GM19043 (cell line): ENCODE measurements around the gene UBE2G2.

Experiments used
- ATAC-seq: cut with Tn5 transposase; IDR thresholded peaks from one replicate; pipeline ENCODE4 v1.9.1; 2021; ENCODE audit warnings: low read depth; ENCODE audit not compliant: unreplicated experiment

Gene UBE2G2

DNA sequence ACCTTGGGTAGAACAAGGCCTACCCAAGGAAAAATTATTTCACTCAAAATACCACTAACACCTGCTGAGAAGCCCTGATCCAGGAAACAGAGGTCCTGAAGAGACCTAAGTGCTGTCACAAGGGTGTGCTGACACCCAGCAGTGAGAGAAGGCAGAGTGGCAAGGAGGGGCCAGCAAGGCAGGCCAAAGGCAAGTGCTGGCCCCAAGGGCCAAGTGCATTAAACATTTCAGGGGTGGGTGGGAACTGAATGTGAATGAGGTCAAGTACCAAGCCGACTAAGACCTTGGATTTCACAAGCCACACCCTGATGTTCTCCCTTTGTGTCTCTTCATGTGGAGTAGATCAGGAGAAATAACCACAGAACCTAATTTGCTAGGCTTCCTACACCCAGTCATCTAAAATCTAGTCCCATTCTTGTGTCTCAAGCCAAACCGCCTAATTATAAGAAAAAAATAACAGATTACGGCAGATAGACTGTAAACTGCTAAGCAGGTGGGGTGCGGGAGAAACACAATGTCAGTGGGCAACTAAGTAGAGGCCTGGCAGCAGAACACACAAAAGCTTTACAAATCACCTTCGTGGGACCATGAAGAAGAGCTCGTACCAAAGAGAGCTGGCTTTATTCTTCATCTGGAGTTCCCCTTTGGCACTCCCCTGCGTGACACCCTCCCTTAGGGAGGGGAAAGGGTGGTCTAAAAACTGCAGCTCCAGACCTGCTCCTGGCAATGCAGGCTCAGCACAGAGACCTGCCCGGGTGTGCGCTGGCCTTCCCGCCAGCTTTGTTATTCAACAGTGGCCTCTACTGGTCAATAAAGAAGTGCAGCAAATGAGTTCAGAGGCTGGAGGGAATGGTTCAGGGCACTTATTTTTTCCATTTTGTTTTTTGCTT, 8.7 kb downstream of the UBE2G2 start:
- peak; percentile 51 for ATAC-seq

DNA sequence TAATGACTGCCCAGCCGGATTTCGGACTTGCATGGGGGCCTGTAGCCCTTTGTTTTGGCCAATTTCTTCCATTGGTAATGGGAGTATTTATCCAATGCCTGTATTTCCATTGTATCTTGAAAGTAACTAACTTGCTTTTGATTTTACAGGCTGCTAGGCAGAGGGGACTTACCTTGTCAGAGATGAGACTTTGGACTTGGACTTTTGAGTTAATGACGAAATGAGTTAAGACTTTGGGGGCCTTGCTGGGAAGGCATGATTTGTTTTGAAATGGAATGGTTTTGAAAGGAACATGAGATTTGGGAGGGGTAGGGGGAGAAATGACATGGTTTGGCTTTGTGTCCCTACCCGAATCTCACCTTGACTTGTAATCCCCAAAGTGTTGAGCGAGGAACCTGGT, 9.6 kb downstream of the UBE2G2 start:
- ATAC-seq, result no peak

DNA sequence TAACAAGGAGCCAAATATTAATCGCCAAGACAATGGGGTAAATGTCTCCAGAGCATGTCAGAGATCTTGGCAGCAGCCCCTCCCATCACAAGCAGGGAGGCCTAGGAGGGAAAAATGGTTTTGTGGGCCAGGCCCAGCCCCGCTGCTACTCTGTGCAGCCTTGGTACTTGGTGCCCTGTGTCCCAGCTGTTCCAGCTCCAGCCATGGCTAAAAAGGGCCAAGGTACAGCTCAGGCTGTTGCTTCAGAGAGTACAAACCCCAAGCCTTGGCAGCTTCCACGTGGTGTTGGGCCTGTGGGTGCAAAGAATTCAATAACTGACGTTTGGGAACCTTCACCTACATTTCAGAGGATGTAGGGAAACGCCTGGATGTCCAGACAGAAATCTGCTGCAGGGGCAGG, 10.4 kb downstream of the UBE2G2 start:
- ATAC-seq, result no peak

DNA sequence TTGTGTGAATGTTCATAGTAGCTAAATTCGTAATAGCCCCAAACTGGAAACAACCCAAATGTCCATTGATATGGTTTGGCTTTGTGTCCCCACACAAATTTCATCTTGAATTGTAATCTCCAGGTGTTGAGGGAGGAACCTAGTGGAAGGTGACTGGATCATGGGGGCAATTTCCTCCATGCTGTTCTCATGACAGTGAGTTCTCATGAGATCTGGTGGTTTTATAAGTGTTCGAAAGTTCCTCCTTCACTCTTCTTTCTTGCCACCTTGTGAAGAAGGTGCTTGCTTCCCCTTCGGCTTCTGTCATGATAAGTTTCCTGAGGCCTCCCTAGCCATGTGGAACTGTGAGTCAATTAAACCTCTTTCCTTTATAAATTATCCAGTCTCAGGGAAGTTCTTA, 11.3 kb downstream of the UBE2G2 start:
- ATAC-seq, result no peak

DNA sequence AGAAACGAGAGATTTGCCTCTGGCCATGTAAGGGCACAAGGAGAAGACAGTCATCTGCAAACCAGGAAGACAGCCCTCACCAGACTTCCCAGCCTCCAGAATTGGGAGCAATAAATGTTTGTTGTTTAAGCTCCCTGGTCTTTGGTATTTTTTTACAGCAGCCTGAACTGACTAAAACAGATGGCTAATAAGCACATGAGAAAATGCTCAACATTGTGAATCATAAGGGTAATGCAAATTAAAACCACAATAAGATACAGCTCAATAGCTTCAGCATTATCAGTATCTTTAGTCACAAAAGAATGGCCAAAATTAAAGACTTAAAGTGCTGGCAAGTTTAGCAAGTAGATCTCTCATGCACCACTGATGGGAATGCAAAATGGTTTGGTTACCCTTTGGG, 11.7 kb downstream of the UBE2G2 start:
- ATAC-seq, result no peak

DNA sequence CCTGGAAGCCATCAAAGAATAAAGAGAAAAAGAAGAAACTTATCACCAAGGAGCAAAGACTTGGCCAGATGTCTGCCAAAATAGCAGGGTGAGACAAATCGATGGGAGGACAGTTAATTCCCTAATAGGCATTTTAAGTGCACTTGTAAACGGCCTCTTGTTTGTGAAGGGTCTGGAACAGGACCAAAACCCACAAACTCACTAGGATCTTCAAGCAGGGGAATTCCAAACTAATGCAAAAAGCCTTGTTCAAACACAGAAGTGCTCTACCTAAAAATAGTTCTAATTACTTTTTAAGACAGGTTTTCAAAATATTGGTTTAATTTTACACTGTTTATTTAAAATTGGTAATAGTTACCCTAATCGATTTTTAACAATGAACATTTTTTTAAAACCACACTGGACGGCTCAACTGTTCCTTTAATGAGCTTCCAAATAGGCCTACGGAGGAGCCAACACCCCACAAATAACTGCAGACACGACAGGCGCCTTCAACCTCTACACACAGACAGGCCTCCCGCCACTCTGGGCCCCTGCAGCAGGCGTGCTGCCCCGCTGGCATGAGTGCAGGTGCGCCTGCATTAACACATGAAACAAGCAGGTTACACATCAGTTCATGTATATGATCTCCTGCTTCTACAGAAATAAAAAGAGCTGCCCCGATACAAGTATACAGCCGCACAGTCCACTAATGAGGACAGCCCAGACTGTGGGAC, 15.8 kb downstream of the UBE2G2 start:
- no peak for ATAC-seq

DNA sequence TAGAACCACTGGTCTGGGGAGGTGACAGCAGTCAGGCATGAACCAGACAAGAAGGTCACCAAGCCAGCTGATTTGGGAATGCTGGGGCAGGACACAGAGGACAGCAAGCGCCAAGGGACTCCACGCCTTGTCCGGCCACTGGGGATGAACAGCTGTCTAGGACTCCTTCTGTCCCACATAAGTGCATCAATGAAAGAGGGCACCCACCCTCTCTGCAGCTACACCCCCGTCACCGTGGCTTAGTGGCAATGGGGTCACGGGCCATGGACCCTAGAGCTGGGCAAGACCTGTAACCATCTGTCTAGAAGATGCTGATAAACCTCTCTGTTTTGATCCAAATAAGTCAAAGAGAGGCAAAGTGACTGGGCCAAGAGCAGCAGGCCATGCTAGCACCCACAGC, 16.8 kb downstream of the UBE2G2 start:
- no peak for ATAC-seq

DNA sequence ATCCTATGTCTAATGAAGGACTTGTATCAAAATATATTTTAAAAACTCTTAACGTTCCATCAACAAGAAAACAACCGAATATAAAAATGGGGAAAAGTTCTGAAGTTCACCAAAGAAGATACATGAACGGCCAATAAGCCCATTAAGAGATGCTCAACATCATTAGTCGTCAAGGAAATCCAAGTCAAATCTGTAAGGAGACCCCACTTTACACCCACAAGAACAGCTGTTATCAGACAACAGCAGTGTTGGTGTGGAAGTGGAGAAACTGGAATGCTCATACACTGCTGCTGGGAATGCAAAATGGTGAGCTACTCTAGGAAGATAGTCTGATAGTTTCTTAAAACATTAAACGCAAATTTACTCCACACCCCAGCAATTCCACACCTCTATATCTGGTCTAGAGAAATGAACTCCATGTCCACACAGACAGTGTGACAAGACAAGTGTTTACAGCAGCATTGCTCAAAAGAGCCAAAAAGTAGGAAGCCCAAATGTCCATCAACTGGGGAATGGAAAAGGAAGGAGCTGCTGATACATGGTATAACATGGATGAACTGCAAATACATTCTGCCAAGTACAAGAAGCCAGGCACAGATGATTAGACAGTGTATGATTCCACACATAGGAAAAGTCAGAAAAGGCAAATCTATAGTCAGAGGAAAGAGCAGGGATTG, 18.5 kb downstream of the UBE2G2 start:
- ATAC-seq, result no peak

DNA sequence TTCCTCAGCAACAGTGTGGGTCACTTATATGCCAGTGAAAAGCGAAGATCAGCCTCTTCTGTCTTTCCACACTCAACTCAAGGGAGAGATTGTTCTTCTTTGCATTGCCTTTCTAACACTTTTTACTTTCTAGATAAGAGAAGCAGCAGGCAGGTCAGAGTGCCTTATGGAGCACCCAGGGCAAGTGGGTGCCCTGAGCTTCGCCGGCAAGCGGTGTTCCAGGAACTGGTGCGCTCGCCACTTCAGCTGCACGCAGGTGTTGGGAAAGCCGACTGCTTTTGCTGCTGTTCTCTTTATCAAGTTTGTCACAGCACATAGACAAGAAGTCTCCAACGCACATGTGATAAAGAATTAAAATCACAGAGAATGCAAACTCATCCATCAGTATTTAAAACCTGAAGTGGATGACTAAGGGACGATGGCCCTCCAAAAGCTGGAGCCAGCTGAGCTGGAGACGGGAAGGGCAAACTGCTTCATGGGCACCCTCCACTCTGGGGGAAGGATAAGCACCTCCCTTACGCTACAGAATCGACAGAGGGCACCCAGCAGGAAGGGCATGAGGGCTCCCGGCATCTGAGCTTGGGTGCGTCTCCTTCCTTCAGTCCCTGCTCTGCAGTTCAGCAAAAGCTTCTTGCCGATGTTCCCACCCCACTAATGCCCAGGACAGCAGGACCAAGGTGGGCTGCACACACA, 20.7 kb downstream of the UBE2G2 start:
- no peak for ATAC-seq

DNA sequence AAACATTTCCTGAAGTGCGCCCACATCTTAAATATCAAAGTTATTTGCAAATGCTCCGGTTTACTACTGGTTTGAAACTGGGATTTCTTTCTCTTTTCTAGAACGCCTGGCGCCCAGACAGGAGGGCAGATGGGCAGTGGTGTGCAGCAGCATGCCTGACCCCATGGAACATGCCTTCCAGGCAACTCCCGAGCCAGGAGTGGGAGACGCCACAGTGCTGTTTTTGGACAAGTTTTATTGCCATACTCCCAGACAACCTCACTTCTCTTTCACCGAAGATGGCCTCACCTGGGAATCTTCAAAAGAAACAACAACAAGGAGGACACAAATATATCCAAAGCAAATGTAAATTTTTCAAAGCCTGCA, 21.5 kb downstream of the UBE2G2 start:
- no peak for ATAC-seq

DNA sequence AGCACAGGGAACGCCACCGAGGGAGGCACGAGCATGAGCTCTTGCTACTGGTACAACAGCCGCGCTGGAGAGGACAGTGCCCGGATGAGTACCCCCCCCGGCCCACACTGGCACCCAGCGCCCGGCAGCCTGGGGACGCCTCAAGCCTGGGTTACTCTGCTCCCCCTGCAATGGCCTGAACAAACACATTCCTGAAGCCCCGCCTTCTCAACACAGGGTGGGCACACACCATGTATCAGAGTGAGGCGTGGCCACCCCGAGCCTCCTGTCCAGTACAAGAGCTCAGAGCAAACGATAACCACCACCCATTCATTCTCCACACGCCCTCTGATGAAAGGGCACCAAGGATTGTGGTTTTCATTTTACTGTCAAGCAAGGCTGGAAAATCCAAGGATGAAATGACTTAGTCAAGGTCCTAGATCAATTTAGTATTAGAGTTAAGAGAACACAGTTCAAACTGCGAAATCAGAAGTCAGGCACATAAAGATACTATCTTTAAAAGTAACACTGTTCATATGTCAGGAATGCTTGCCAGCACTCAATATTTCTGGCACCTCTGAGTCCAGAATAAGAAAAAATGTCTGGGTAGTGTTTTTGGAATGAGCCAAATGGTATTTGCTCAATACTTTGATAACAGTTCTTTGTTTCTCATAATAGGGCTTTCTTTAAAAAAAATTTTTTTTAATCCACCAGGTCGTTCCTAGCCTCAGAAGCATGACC, 22.0 kb downstream of the UBE2G2 start:
- no peak for ATAC-seq

DNA sequence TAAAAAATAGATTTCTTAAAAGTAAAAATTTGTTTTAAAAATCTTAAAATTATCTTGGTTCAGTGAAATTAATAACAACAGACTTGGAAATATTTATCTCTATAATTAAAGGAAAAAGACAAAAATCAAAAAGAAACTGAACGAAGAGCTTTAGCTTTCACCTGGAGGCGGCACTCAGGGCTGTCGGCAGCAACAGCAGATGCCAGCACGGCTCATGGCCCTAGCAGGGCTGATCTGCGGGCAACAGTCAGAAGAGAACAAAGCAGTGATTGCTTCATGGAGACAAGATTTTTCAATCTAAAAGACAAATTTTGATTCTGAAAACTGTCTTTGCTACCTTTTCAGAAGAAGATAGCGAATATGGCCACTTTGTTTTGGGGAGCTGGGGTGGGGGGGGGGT, 22.6 kb downstream of the UBE2G2 start:
- ATAC-seq, result no peak

DNA sequence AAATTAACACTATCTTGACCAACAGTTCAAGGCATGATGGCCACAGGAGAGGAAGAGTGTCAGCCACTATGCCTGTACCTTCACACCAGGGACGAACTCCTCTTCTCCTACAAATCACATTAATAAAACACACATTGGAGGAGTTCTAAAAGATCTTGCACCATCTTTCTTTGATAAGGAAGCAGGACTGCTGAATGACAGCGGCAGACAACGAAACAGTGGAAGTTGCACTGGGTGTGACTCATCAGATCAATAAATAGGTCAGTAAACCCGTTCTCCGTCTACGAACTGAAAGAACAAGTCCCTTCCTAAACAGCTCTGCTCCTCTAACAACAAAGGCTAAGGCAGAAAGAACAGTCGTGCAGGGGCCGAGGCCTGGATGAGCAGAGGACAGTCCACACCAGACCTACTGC, 23.1 kb downstream of the UBE2G2 start:
- ATAC-seq, result no peak

DNA sequence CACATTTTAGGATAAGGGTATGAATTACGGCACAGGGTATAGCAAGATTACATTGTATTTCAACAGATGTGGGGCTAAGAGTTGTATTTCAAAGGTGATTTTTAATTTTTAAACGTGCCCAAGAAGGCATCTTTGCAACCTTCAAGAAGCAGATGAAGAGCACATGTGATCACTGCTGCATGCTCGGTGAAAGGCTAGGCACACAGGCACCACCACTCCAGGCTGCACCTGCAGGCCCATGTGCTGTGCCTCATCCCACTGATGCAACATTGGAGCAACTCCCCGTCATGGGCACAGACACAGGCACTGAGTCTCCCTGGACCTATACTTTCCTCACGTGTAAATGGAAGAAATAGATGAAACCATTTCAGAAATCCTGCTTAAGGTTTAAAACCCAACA, 23.5 kb downstream of the UBE2G2 start:
- ATAC-seq, result no peak

DNA sequence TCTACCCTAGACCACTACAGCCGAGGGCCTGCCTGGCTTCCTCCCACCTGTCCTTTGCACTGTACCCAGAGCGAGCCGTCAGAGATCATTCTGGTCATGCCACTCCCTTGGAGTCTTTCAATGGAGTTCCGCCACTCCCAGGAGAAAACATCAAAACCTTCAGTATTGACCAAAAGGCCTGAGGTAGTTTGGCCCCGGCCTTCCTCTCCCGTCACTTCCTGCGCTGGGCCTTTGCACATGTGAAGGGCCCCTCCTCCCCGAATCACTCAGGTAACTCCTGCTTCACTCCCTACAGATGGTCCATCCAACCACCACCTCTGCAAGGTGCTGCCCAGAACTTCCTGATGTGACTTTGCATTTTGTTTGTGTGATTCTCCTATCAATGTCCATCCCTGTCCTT, 26.6 kb downstream of the UBE2G2 start:
- no peak for ATAC-seq

DNA sequence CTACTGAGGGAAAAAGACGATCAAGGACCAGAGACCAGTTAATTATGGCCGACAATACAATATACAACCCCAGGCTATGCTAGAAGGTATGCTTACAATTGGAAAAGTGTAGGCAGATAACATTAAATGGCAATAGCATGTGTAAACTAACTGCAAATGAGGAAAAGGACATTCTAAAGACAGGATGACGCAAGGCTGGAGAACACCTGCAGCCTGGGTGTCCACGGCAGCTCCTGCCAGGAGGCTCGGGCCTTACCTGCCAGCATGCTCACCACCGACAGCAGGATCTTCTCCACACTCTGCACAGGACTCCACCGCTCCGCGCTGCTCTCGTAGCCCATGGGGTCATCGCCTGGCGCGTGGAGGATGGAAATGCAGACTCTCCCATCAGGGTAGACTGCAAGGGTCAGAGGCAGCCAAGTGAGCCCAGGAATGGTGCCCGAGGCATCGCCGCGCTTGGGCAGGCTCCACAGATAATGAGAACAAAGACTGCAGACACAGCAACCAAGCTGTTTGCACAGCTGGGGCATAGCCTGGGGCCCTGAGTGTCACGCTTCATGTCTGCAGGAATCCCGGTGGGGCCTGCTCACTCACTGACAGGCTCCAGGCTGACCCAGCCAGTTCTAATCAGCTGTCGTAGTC, 28.2 kb downstream of the UBE2G2 start:
- ATAC-seq, result no peak

DNA sequence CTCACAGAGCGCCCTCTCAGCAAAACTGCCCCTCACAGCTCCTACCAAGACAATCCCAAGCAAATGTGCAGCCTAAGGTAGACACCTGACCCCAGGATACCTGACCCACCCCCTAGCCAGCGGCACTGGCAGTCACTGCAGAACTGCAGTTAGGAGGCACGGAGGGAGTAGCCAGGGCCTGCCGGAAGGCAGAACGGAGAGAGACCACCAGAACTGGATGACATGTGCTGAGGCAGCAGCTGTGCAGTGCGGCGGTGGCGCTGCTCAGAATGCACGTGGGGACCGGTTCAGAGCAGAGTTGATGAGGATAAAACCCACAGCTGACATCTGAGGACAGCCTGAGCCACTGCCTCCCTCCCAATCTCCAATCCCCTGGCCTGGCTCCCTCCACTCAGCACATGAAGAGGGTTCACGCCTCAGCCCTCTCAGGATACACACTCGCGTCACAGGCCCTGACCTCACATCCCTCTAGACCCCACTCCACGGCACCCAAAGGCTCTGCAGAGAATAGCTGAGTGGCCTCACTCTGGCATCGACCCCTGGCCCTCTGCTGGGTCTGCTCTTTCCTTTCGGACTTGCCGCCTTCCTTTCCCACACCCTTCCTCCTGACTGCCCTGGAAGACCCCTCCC, 29.6 kb downstream of the UBE2G2 start:
- ATAC-seq, result no peak

DNA sequence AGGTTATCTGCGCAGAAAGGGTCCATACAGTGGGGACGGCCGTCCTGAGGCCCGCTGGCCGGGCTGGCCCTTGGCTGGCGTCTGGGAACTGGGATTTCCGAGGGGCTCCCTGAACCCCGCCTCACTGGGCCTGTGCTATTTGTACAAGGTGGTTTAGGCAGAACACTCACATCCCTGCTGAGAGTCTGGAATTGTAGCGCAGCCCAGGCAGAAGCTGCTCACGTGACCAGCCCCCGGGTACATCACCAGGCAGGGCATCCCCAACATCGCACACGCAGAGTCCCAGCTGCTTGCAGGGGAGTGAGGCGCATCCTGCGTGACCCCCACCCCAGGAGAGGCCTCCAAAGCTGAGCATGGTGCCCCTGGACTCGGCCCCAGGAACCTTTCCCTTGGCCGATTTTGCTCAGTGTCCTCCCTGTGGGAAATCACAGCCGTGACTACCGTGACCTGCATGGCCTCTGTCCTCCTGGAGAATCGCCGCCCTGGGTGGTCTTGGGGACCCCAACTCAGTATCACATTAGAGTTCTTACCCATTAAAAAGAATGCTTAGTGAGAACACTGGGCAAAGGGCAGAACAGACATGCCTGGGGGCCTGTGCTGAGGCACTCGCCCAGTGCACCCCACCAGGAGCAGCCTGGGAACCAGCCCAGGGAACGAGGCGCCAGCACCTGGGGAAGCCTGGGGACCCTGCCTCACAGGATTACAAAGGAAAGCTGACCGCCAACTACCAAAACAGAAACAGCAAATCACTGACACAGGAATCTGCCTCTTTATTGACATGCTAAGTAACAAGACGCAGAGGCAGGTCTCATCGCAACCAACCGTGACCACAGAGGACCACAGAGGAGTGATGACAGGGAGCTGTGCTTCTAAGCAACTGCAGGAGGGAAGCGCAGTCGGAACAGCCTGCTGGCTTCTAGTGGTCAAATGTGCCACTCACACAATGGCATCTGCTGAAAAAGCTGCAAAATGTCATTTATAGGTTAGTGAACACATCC, 33.5 kb downstream of the UBE2G2 start:
- no peak for ATAC-seq
